Measurements from ENCODE around the gene REPS2. TPM values are rescaled to one million over a fixed set of nuclear protein-coding genes. Genes with fewer than 3 reads are reported as not detected.

The REPS2 gene
- total RNA-seq, 1 experiment from 2014 or later: 3.7 TPM

DNA sequence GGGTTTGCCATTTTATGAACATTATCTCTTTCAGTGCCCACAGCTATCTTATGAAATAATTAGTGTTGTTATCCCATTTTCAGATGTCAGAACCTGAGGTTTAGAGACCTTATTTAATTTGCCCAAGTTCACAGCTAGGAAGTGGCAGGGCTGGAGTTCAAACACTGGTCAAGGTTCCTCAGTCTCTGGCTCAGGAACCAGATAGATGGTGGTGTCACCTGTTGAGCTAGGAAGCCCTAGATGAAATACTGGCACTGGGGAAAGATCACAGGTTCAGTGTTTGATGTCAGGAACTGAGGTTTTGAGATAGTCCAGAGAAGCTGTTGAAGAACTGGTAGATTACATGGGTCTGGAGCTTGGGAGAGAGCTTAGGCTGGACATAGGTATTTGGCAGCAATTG lies 85.4 kb downstream of the REPS2 start:
- no peak overlapping the region for H2BK20ac ChIP-seq (ENCODE audit: low read depth, low read length, poor library complexity, severe bottlenecking)
- H2BK15ac ChIP-seq (ENCODE audit: low read depth, low read length): no peak overlapping the region
- Mint-ChIP-seq H3K9me3 (no peaks in the 10 kb centered on the region), H3K4me3 (no peak overlapping the region), H3K36me3 (ENCODE audit: insufficient read depth in 1 of 3, low read depth in 3 of 3) (no peaks in the 10 kb centered on the region; a peak in 1 of 7 replicates), H3K27ac (no peak overlapping the region), H3K4me1 (peaks cover 0 to 2% of the 10 kb centered on the region in 2 experiments; a peak in 2 of 4 replicates), H3K27me3 (ENCODE audit: low read depth) (no peaks in the 10 kb centered on the region; the same call in 1 of the 2 replicates)
- no peaks in the 10 kb centered on the region for H3K79me1 ChIP-seq (ENCODE audit: insufficient read depth, low read depth, low read length, poor library complexity, severe bottlenecking)
- no peaks in the 10 kb centered on the region for H3K23me2 ChIP-seq (ENCODE audit: insufficient read length, low read depth, low read length, poor library complexity, severe bottlenecking)
- no peak overlapping the region for H2AFZ ChIP-seq (ENCODE audit: low read length)
- no peak overlapping the region for H3K56ac ChIP-seq (ENCODE audit: insufficient read length, low read depth, low read length)
- no peak overlapping the region for H3K23ac ChIP-seq (ENCODE audit: insufficient read length, low read depth, low read length)
- no peaks in the 10 kb centered on the region for H3K9me3 ChIP-seq (ENCODE audit: control insufficient read depth, low read depth, low read length)
- no peaks in the 10 kb centered on the region for H3K79me2 ChIP-seq (ENCODE audit: insufficient read depth, low read length)
- H4K5ac ChIP-seq (ENCODE audit: insufficient read length, low read depth, low read length): no peak overlapping the region
- H4K91ac ChIP-seq (ENCODE audit: insufficient read length, low read depth, low read length): no peak overlapping the region
- TF ChIP-seq, protein P1, sequence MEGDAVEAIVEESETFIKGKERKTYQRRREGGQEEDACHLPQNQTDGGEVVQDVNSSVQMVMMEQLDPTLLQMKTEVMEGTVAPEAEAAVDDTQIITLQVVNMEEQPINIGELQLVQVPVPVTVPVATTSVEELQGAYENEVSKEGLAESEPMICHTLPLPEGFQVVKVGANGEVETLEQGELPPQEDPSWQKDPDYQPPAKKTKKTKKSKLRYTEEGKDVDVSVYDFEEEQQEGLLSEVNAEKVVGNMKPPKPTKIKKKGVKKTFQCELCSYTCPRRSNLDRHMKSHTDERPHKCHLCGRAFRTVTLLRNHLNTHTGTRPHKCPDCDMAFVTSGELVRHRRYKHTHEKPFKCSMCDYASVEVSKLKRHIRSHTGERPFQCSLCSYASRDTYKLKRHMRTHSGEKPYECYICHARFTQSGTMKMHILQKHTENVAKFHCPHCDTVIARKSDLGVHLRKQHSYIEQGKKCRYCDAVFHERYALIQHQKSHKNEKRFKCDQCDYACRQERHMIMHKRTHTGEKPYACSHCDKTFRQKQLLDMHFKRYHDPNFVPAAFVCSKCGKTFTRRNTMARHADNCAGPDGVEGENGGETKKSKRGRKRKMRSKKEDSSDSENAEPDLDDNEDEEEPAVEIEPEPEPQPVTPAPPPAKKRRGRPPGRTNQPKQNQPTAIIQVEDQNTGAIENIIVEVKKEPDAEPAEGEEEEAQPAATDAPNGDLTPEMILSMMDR (conservative IDR thresholded peaks at IDR 0.05): no peak
- H3K9ac ChIP-seq (ENCODE audit: extremely low read depth, insufficient read length, low read length): no peak overlapping the region
- H4K20me1 ChIP-seq (ENCODE audit: control insufficient read depth, insufficient read depth, insufficient read length): no peaks in the 10 kb centered on the region
- no peak overlapping the region for H2BK120ac ChIP-seq (ENCODE audit: low read depth, low read length, poor library complexity, severe bottlenecking)
- H3K4me2 ChIP-seq (ENCODE audit: insufficient read depth, insufficient read length, low read length): no peak overlapping the region
- no peak overlapping the region for H2AK5ac ChIP-seq (ENCODE audit: insufficient read length, low read length)
- no peak overlapping the region for H3K14ac ChIP-seq (ENCODE audit: insufficient read depth, low read length)
- H3K27ac ChIP-seq (ENCODE audit: insufficient read length, low read depth, low read length): no peak overlapping the region
- no peak overlapping the region for H2BK12ac ChIP-seq (ENCODE audit: insufficient read length, low read depth, low read length)
- H3K18ac ChIP-seq (ENCODE audit: insufficient read length, low read depth, low read length): no peak overlapping the region
- H2BK5ac ChIP-seq (ENCODE audit: insufficient read length, low read length): no peak overlapping the region
- H4K8ac ChIP-seq (replicated peaks; ENCODE audit: insufficient read length, low read depth, low read length): no peak overlapping the region
- no peaks in the 10 kb centered on the region for H3K4me1 ChIP-seq (ENCODE audit: insufficient read depth, low read length)
- no peak overlapping the region for H3T11ph ChIP-seq (ENCODE audit: low read length)
- no peaks in the 10 kb centered on the region for H3K27me3 ChIP-seq (ENCODE audit: insufficient read depth, low read length)
- no peak for DNase-seq
- no peak overlapping the region for H3K4ac ChIP-seq (ENCODE audit: low read depth, low read length)
